GM18520 (cell line): ENCODE data around the gene GNAS-AS1.
"Not testable (repeated sequence)": the region's sequence is repeated elsewhere in the genome, so short reads cannot be mapped to it uniquely, and the experiment has no call there.

Experiments used
- ATAC-seq: cut with Tn5 transposase; IDR thresholded peaks from one replicate; pipeline ENCODE4 v1.9.1; 2021; ENCODE audit not compliant: unreplicated experiment

Gene GNAS-AS1

DNA sequence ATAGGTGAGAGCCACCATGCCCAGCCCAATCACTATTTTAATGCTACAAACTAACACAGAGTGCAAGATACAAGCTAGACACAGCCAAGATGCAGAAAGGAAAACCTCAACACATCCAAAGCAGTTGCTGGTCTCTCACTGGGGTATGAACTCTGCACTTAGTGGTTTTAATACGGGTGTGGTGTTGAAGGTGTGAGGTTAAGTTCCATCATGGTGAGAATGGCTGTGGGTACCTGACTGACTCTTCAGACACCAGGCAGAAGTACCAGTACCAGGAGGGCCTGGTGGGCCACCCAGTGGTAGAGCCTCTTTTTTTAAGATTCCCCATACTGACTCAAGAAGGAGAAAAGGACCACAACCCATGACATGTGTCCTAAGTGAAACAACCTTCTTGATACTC lies 13.0 kb downstream of the GNAS-AS1 start:
- ATAC-seq: no peak

DNA sequence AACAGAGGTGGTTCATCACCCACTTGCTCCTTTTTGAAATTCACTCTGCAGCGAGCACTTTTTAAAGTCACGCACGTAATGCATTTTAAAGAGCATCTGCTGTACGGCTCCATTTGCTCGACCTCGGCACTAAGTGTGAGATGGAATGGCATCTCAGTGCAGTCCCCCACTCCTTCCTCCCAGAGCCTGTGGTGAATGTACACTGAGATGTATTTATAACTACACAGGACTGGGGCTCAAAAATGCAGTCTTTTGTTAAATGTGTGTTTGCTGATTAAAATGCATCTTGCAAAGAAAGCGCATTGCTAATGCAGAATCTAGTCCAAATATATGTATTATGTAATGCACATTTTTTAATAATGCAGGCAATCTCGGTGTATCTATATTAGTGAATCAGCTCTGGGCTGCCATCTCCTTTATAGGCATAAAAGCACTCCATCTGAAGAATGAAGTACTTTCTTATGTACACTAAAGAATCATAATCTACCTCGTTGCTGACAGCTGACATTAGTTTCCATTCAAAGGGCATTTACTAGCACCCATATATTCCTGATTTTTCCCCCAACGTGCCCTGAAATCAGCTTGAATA lies 14.0 kb downstream of the GNAS-AS1 start:
- ATAC-seq: no peak

DNA sequence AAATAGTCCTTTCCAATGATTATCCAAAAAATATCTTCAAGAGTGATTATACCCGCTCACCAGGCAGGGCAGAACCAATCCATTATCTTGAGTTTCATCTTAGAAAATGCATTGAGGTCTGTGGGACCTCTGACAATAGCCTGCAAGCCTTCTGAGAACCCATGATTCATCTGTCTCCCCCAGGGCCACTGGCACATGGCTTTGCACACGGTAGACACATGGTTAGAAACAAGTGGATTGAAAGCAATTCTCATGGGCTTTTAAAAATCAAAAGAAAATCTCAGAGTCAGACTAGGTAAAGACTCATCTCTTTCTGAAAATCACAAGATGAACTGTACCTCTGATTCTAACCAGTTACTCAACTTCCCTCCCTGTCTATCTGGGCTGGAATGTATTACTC lies 15.5 kb downstream of the GNAS-AS1 start:
- ATAC-seq: no peak

DNA sequence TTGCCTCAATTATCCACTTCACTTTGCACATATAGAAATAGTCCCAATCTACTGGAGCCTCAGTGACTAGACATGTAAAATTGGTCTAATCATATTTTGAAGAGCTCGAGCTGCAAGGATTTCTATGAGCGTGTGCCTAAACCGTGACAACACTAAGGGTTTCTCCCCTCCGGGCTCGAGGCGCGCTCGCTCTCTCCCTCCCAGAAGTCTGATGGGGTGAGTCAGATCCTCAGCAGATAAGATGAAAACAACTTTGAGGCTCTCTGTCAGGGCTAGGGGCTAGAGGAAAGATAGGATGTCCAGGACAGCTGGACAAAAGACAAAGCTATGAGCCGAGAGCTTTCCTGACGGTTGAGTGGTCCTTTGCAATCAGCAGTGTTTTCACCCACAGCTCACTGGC lies 16.8 kb downstream of the GNAS-AS1 start:
- no peak for ATAC-seq

GRCh38 chr20:58832457-58832856 lies 18.2 kb downstream of the GNAS-AS1 start:
- ATAC-seq: no peak

- no peak for ATAC-seq
Measured at GRCh38 chr20:58829531-58829941, 21.2 kb downstream of the GNAS-AS1 start.

DNA sequence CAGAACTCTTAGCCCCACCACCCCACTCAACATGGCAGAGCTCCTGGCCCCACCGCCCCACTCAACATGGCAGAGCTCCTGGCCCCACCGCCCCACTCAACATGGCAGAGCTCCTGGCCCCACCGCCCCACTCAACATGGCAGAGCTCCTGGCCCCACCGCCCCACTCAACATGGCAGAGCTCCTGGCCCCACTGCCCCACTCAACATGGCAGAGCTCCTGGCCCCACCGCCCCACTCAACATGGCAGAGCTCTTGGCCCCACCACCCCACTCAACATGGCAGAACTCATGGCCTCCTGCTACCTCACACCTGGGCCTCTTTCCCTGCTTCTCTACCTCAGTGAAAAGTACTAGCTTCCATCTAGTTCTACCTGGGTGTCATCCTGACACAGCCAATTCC lies 21.9 kb downstream of the GNAS-AS1 start:
- ATAC-seq: not testable (repeated sequence)

- ATAC-seq: no peak
Measured at GRCh38 chr20:58828136-58828535, 22.6 kb downstream of the GNAS-AS1 start.

- no peak for ATAC-seq
Measured at GRCh38 chr20:58826271-58826670, 24.4 kb downstream of the GNAS-AS1 start.

DNA sequence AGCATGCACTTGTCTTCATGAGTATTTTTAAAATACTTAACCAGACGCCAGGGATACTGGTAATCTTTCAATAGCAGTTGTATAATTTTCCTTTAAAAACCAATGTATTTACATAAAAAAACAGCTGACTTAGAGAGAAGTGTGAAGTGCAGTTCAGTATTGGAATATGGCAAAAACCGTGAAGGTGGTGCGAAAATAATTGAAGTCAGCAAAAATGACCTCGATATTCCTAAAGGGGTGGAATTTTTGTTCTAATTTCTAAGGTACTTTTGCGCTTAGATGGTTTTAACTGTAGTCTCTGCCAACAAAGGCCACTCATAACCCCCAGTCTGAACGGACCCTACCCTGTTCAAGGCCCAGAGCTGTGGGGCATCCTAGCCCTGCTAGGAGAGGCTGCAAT lies 25.3 kb downstream of the GNAS-AS1 start:
- no peak for ATAC-seq

GRCh38 chr20:58824843-58825242 lies 25.9 kb downstream of the GNAS-AS1 start:
- no peak for ATAC-seq

GRCh38 chr20:58822748-58823730 lies 27.7 kb downstream of the GNAS-AS1 start:
- ATAC-seq: no peak

- no peak for ATAC-seq
Measured at GRCh38 chr20:58822149-58822548, 28.6 kb downstream of the GNAS-AS1 start.

- ATAC-seq: not testable (repeated sequence)
Measured at GRCh38 chr20:58820515-58820914, 30.2 kb downstream of the GNAS-AS1 start.

DNA sequence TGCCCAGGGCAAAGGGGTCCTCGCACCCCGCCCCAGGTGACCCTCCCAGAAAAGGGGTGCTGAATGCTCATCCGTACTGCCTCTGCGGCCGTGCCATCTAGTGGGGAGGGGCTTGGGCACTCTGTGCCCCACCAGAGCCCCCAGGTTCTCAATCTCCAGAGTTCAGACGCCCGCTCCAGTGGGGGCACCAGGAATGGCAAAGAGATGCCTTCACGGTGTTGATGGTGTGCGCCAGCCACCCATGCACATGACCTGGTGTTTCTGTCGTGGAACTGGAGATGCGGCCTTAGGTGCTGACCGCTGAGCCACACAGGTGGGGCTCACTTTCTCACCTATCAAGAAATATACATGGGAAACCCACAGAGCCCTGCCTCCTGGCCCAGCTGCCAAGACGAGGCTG lies 30.8 kb downstream of the GNAS-AS1 start:
- no peak for ATAC-seq

GRCh38 chr20:58818586-58819285 lies 32.0 kb downstream of the GNAS-AS1 start:
- no peak for ATAC-seq

- ATAC-seq: no peak
Measured at GRCh38 chr20:58817748-58818147, 33.0 kb downstream of the GNAS-AS1 start.

DNA sequence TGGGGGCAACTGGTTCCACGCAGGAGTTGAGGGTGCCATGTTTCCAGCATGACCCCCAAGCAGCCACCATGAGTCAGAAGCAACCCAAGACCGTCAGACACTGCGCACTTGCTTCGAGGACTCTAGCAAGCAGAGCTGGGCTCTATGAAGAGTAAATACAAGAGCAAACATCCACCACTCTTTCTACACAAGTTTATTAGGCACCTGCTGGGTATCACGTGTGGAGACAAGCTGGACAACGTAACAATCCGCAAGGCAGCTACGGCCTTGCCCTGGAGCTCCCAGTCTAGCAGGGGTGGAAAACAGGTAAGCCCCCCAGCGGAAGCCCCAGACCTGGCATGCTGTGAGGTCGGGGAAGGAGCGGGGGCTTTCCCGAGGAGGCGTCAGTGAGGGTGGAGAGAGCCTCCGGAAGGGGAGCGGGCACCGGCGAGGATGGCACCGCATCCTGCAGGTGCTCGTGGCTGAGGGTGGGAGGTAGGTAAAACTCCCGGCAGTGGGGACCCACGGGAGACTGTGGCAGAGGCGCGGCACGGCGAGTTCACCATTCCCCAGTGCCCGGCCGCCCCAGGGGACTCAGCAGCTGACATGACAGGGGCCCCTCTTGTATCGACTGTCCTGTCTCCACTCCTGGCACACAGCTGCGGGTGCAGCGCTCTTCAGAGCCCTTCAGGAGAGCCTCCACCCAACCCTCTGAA lies 33.6 kb downstream of the GNAS-AS1 start:
- ATAC-seq: no peak

DNA sequence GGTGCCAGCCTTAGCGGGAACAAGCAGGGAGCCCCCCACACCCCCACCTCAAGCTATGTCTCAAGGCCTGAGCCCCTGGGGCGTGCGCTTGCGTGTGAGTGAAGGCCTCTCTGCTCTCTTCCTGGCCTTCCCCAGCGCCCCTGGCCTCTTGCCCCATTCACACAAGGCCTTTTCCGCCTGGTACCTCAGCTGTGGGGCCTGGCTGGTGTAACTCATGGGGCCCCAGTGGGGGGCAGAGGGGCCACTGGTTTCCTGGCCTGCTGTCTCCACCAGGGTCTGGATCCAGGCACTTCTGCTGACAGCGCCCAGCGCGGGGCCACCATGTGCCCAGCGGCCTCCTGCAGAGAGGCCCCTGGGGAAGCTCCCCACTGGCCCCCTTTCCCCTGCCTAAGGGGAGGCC lies 34.7 kb downstream of the GNAS-AS1 start:
- ATAC-seq: no peak

- no peak for ATAC-seq
Measured at GRCh38 chr20:58815448-58815847, 35.3 kb downstream of the GNAS-AS1 start.

DNA sequence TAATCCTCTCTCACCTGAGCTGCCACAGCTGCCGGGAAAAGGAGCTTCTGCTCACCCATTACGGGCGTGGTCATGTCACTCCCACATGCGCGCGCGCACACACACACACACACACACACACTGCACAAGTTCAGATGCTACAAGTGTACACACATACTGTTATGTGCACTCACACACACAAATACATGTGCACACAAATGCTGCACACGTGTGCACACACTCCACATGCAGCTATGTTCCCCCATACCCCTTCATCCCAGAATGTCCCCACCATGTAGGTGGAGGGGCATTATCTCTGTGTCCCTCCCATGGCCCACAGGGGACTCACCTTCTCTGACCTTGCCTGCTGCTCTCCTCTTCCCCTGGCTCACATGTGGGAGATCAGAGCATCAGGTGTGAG lies 37.3 kb downstream of the GNAS-AS1 start:
- ATAC-seq: no peak
